ENCODE measurements around the gene DNAJC5. TPM values are rescaled to one million over a fixed set of nuclear protein-coding genes. Genes with fewer than 3 reads are reported as not detected.

The DNAJC5 gene
- total RNA-seq, 1 donor from 2014 or later = 42.8 TPM

GRCh38 chr20:63860325-63861051 lies 34.4 kb upstream of the DNAJC5 start:
- TF ChIP-seq CTCF (IDR thresholded peaks at IDR 0.05; ENCODE audit: borderline replicate concordance) = no peak
- H3K9me3 ChIP-seq (replicated peaks) = no peaks in the 10 kb centered on the region
- H3K4me3 ChIP-seq = no peak overlapping the region
- peaks cover 71% of the 10 kb centered on the region for H3K4me1 ChIP-seq
- H3K27ac ChIP-seq (replicated peaks) = peak overlapping the region; percentile 96
- H3K27me3 ChIP-seq (ENCODE audit: low read depth) = no peaks in the 10 kb centered on the region
- H3K36me3 ChIP-seq = peaks cover 13% of the 10 kb centered on the region
- no peak for DNase-seq
- intact Hi-C loops (cut with micrococcal nuclease) = loop anchor here (10.0 kb wide), 1 partner anchor 46 kb away; no protein-coding TSS in a partner anchor

- no peak for TF ChIP-seq CTCF (IDR thresholded peaks at IDR 0.05; ENCODE audit: borderline replicate concordance)
- peaks cover 13% of the 10 kb centered on the region for H3K36me3 ChIP-seq
- no peaks in the 10 kb centered on the region for H3K27me3 ChIP-seq (ENCODE audit: low read depth)
- peak within 1 kb of the TSS; percentile 96 for H3K27ac ChIP-seq (replicated peaks)
- no peak within 1 kb of the TSS for H3K4me3 ChIP-seq
- H3K4me1 ChIP-seq = peaks cover 71% of the 10 kb centered on the region
- no peak for DNase-seq
- intact Hi-C loops (cut with micrococcal nuclease) = loop anchor here (10.0 kb wide), 1 partner anchor 47 kb away; no protein-coding TSS in a partner anchor
- H3K9me3 ChIP-seq (replicated peaks) = no peaks in the 10 kb centered on the region
Measured at GRCh38 chr20:63861365-63861934, 33.5 kb upstream of the DNAJC5 start, which contains the start of gene ABHD16B. ABHD16B (plus strand) TSS chr20:63861498; CDS start chr20:63861541, 43 bp downstream.

GRCh38 chr20:63861981-63862901 lies 32.7 kb upstream of the DNAJC5 start:
- peaks cover 71% of the 10 kb centered on the region for H3K4me1 ChIP-seq
- no peak overlapping the region for H3K4me3 ChIP-seq
- peaks cover 13% of the 10 kb centered on the region for H3K36me3 ChIP-seq
- intact Hi-C loops (cut with micrococcal nuclease) = loop anchor here (10.0 kb wide), 1 partner anchor 47 kb away; no protein-coding TSS in a partner anchor
- H3K9me3 ChIP-seq (replicated peaks) = no peaks in the 10 kb centered on the region
- TF ChIP-seq CTCF (IDR thresholded peaks at IDR 0.05; ENCODE audit: borderline replicate concordance) = no peak
- no peaks in the 10 kb centered on the region for H3K27me3 ChIP-seq (ENCODE audit: low read depth)
- DNase-seq = no peak
- no peak overlapping the region for H3K27ac ChIP-seq (replicated peaks)

- Histone ChIP-seq H3K36me3 (peaks cover 16% of the 10 kb centered on the region), H3K27ac (replicated peaks) (peak overlapping the region; percentile 97), H3K27me3 (ENCODE audit: low read depth) (no peaks in the 10 kb centered on the region), H3K4me3 (peak overlapping the region; percentile 98), H3K9me3 (replicated peaks) (no peaks in the 10 kb centered on the region), H3K4me1 (peaks cover 63% of the 10 kb centered on the region)
- DNase-seq = no peak
- intact Hi-C loops (cut with micrococcal nuclease) = loop anchor here (10.0 kb wide), 1 partner anchor 48 kb away; no protein-coding TSS in a partner anchor
- TF ChIP-seq CTCF (IDR thresholded peaks at IDR 0.05; ENCODE audit: borderline replicate concordance) = no peak
Measured at GRCh38 chr20:63863021-63863797, 31.7 kb upstream of the DNAJC5 start.

Measured in left ventricle myocardium inferior (tissue), 1 donor.